H9 (cell line): ENCODE measurements around the gene ZFP57. TPM values are rescaled to one million over a fixed set of nuclear protein-coding genes. Genes with fewer than 3 reads are reported as not detected.
A peak's percentile ranks its signal among the peaks of the same experiment; 100 is the strongest.

Source experiments
- DNase-seq: peaks from one replicate; pipeline ENCODE4 v3.0.0-alpha.2; 2017
- H2AFZ ChIP-seq: one replicate; pipeline ENCODE4 v1.6.1; 2013; ENCODE audit warnings: mild to moderate bottlenecking, low read length, control low read depth, moderate library complexity
- H2AK5ac ChIP-seq: 2 replicates; pipeline ENCODE4 v1.6.1; 2013; ENCODE audit warnings: low read length, control low read depth, mixed read lengths; ENCODE audit not compliant: insufficient read length
- H2BK120ac ChIP-seq: one replicate; pipeline ENCODE4 v1.6.1; 2013; ENCODE audit warnings: low read depth, mild to moderate bottlenecking, low read length, control low read depth, inconsistent platforms; ENCODE audit not compliant: poor library complexity, severe bottlenecking
- H2BK12ac ChIP-seq: 2 replicates; pipeline ENCODE4 v1.6.1; 2013; ENCODE audit warnings: low read length, control low read depth, mixed read lengths, low read depth; ENCODE audit not compliant: insufficient read length
- H2BK15ac ChIP-seq: 2 replicates; pipeline ENCODE4 v1.6.1; 2013; ENCODE audit warnings: low read depth, low read length, control low read depth
- H2BK20ac ChIP-seq: one replicate; pipeline ENCODE4 v1.6.1; 2013; ENCODE audit warnings: low read depth, mild to moderate bottlenecking, low read length, control low read depth, inconsistent platforms; ENCODE audit not compliant: poor library complexity, severe bottlenecking
- H2BK5ac ChIP-seq: 2 replicates; pipeline ENCODE4 v1.6.1; 2013; ENCODE audit warnings: low read length, control low read depth, mixed read lengths; ENCODE audit not compliant: insufficient read length
- H3K14ac ChIP-seq: 2 replicates; pipeline ENCODE4 v1.6.1; 2013; ENCODE audit warnings: low read length, control low read depth; ENCODE audit not compliant: insufficient read depth
- H3K18ac ChIP-seq: 2 replicates; pipeline ENCODE4 v1.6.1; 2013; ENCODE audit warnings: low read depth, mild to moderate bottlenecking, mixed read lengths, low read length, control low read depth; ENCODE audit not compliant: insufficient read length
- H3K23ac ChIP-seq: 2 replicates; pipeline ENCODE4 v1.6.1; 2013; ENCODE audit warnings: low read length, control low read depth, mixed read lengths, low read depth; ENCODE audit not compliant: insufficient read length
- H3K23me2 ChIP-seq: 2 replicates; pipeline ENCODE4 v1.6.1; 2013; ENCODE audit warnings: low read depth, mild to moderate bottlenecking, mixed read lengths, low read length, control low read depth; ENCODE audit not compliant: insufficient read length, poor library complexity, severe bottlenecking
- H3K27ac ChIP-seq: 2 replicates; pipeline ENCODE4 v1.5.1; 2013; ENCODE audit warnings: low read length, control low read depth, mixed read lengths, low read depth; ENCODE audit not compliant: insufficient read length
- H3K27me3 ChIP-seq: 2 replicates; pipeline ENCODE4 v1.6.1; 2013; ENCODE audit warnings: low read length, control low read depth, inconsistent platforms; ENCODE audit not compliant: insufficient read depth
- H3K4ac ChIP-seq: 2 replicates; pipeline ENCODE4 v1.6.1; 2013; ENCODE audit warnings: low read depth, mild to moderate bottlenecking, control low read depth, inconsistent platforms, low read length, moderate library complexity
- H3K4me1 ChIP-seq: 2 replicates; pipeline ENCODE4 v1.6.1; 2013; ENCODE audit warnings: low read length, control low read depth, inconsistent platforms; ENCODE audit not compliant: insufficient read depth
- H3K4me2 ChIP-seq: 2 replicates; pipeline ENCODE4 v1.6.1; 2013; ENCODE audit warnings: low read length, control low read depth, mixed read lengths; ENCODE audit not compliant: insufficient read length, insufficient read depth
- H3K56ac ChIP-seq: 2 replicates; pipeline ENCODE4 v1.6.1; 2013; ENCODE audit warnings: low read depth, mild to moderate bottlenecking, mixed read lengths, low read length, control low read depth; ENCODE audit not compliant: insufficient read length
- H3K79me1 ChIP-seq: 2 replicates; pipeline ENCODE4 v1.6.1; 2013; ENCODE audit warnings: low read depth, mild to moderate bottlenecking, moderate library complexity, low read length, control low read depth, inconsistent platforms; ENCODE audit not compliant: insufficient read depth, poor library complexity, severe bottlenecking
- H3K79me2 ChIP-seq: 2 replicates; pipeline ENCODE4 v1.6.1; 2013; ENCODE audit warnings: low read length, control low read depth, inconsistent platforms; ENCODE audit not compliant: insufficient read depth
- H3K9ac ChIP-seq: 2 replicates; pipeline ENCODE4 v1.6.1; 2013; ENCODE audit warnings: low read length, control low read depth, mixed read lengths; ENCODE audit not compliant: insufficient read length; ENCODE audit errors: extremely low read depth
- H3K9me3 ChIP-seq: one replicate; pipeline ENCODE4 v1.6.1; 2013; ENCODE audit warnings: low read depth, low read length, inconsistent platforms; ENCODE audit not compliant: control insufficient read depth
- H3T11ph ChIP-seq: one replicate; pipeline ENCODE4 v1.6.1; 2013; ENCODE audit warnings: mild to moderate bottlenecking, low read length, control low read depth, inconsistent platforms
- H4K20me1 ChIP-seq: one replicate; pipeline ENCODE4 v1.6.1; 2013; ENCODE audit not compliant: control insufficient read depth, insufficient read length, insufficient read depth
- H4K5ac ChIP-seq: 2 replicates; pipeline ENCODE4 v1.6.1; 2013; ENCODE audit warnings: low read depth, mild to moderate bottlenecking, mixed read lengths, low read length, control low read depth; ENCODE audit not compliant: insufficient read length
- H4K8ac ChIP-seq: replicated peaks from 2 replicates; pipeline ENCODE4 v1.6.1; 2013; ENCODE audit warnings: low read length, control low read depth, mixed read lengths, low read depth; ENCODE audit not compliant: insufficient read length
- H4K91ac ChIP-seq: 2 replicates; pipeline ENCODE4 v1.6.1; 2013; ENCODE audit warnings: low read depth, mild to moderate bottlenecking, moderate library complexity, mixed read lengths, low read length, control low read depth; ENCODE audit not compliant: insufficient read length
- H3K27ac Mint-ChIP-seq, 3 experiments: 2 replicates in 2 of 3; 3 replicates in 1 of 3; pipeline ENCODE4 v1.8.0; 2020 to 2021; ENCODE audit warnings: mixed read lengths in 3 of 3, mild to moderate bottlenecking in 1 of 3, moderate library complexity in 1 of 3
- H3K27me3 Mint-ChIP-seq: 2 replicates; pipeline ENCODE4 v1.8.0; 2021; ENCODE audit warnings: low read depth, mild to moderate bottlenecking, moderate library complexity, mixed read lengths
- H3K36me3 Mint-ChIP-seq, 3 experiments: 2 replicates in 2 of 3; 3 replicates in 1 of 3; pipeline ENCODE4 v1.8.0; 2020 to 2021; ENCODE audit warnings: low read depth in 3 of 3, mixed read lengths in 3 of 3; ENCODE audit not compliant: insufficient read depth in 1 of 3
- H3K4me1 Mint-ChIP-seq, 2 experiments: 2 replicates each; pipeline ENCODE4 v1.8.0; 2020; ENCODE audit warnings: mixed read lengths in 2 of 2
- H3K4me3 Mint-ChIP-seq, 2 experiments: 2 replicates in 1 of 2; 3 replicates in 1 of 2; pipeline ENCODE4 v1.8.0; 2020 to 2021; ENCODE audit warnings: mild to moderate bottlenecking in 2 of 2, mixed read lengths in 2 of 2, moderate library complexity in 1 of 2
- H3K9me3 Mint-ChIP-seq, 2 experiments: 2 replicates in 1 of 2; 3 replicates in 1 of 2; pipeline ENCODE4 v1.8.0; 2020; ENCODE audit warnings: mild to moderate bottlenecking in 2 of 2, mixed read lengths in 2 of 2, moderate library complexity in 1 of 2
- CTCF ChIP-seq: fragments of 200-600 bp; sonication (generic); conservative IDR thresholded peaks from 3 replicates; pipeline ENCODE4 v1.8.0; 2021; ENCODE audit warnings: antibody characterized with exemption, mild to moderate bottlenecking
- WGBS: extraction: QIAGEN DNeasy Blood & Tissue Kit; methylation state at CpG from one replicate; pipeline ENCODE4 v1.1.7; 2013; ENCODE audit warnings: missing lambda C conversion rate, low lambda C conversion rate, mixed read lengths; ENCODE audit not compliant: insufficient read length; ENCODE audit errors: extremely low coverage; 5-methylcytosine and 5-hydroxymethylcytosine counted together
- total RNA-seq: library from RNA; stranded (reverse); gene quantifications from 2 replicates; pipeline ENCODE4 v1.2.1, GENCODE V29; 2021

Gene ZFP57
- total RNA-seq, 1 experiment from 2014 or later = 1.7 TPM

DNA sequence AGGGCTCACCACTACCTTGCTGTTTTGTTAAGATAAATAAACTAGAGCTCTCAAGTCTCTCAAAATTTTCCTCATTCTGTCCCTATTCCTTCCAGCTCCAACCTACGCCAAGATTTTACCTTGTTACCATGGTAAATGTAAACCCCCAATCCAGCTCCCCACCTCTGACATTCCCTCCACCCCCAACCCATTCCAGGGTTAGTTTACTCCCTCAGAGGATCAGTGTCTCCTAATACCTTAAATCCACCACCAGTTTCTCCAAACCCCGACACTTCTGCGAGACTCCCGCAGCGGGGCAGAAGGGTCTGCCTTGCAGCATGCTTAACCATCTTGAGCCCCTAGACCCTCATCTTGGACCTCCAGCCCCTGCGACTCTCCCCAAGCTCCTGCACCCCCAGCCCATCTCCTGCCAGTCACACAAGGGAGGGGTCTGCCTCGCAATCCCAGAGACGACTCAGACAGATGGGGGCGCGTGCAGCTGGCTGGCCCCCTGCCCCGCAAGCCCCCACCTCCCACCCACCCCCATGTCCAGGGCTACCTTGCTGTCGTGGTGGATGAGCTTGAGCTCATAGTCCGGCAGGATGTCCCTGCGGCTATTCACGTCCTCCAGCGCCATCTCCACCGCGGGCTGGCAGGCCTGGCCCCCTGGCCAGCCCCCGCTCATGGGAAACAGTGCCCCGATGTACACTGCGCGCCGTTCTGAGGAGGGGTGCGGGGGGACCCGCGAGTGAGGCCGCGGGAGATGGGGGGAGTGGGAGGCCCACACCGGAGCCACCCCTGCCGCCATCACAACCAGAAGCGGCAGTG lies 53.8 kb downstream of the ZFP57 start:
- H3K79me2 ChIP-seq = peaks cover 7% of the 10 kb centered on the region; the same call in 1 of the 2 replicates
- H3K4me1 ChIP-seq = peaks cover 17% of the 10 kb centered on the region; the same call in 1 of the 2 replicates
- no peak overlapping the region for H3K27ac ChIP-seq
- no peak for DNase-seq
- H3K27ac Mint-ChIP-seq = peak overlapping the region in 1 of 3 experiments; percentile 87; a peak in 3 of 7 replicates
- no peaks in the 10 kb centered on the region for H4K20me1 ChIP-seq
- peaks cover 36% of the 10 kb centered on the region for H3K23me2 ChIP-seq
- no peak overlapping the region for H3K18ac ChIP-seq
- no peak overlapping the region for H2BK5ac ChIP-seq
- no peak overlapping the region for H2AFZ ChIP-seq
- H2BK120ac ChIP-seq = no peak overlapping the region
- no peaks in the 10 kb centered on the region for H3K27me3 ChIP-seq
- peaks cover 0 to 5% of the 10 kb centered on the region in 2 experiments; a peak in 2 of 5 replicates for H3K9me3 Mint-ChIP-seq
- no peaks in the 10 kb centered on the region for H3K79me1 ChIP-seq
- peak overlapping the region; percentile 88 to 92 for H3K4me3 Mint-ChIP-seq
- no CpG with 5 or more reads among the region's 31 CpGs for WGBS
- no peak overlapping the region for H2AK5ac ChIP-seq
- no peak overlapping the region for H2BK20ac ChIP-seq
- TF ChIP-seq CTCF = no peak
- no peaks in the 10 kb centered on the region; the same call in 1 of the 2 replicates for H3K27me3 Mint-ChIP-seq
- H3K4ac ChIP-seq = no peak overlapping the region
- peak overlapping the region; percentile 29 for H3K9ac ChIP-seq
- no peak overlapping the region for H3T11ph ChIP-seq
- no peak overlapping the region for H3K23ac ChIP-seq
- H3K36me3 Mint-ChIP-seq = peaks cover 20 to 59% (median 31%) of the 10 kb centered on the region in 3 experiments; a peak in 6 of 7 replicates
- H3K56ac ChIP-seq = no peak overlapping the region
- H3K4me1 Mint-ChIP-seq = peaks cover 84% of the 10 kb centered on the region in 2 experiments
- H3K9me3 ChIP-seq = no peaks in the 10 kb centered on the region
- no peak overlapping the region for H4K91ac ChIP-seq
- H2BK15ac ChIP-seq = no peak overlapping the region
- H4K5ac ChIP-seq = no peak overlapping the region
- H2BK12ac ChIP-seq = no peak overlapping the region
- no peak overlapping the region for H3K14ac ChIP-seq
- H3K4me2 ChIP-seq = peak overlapping the region; percentile 90
- no peak overlapping the region for H4K8ac ChIP-seq
